Activated T-helper 1 cell treated with anti-CD3 and anti-CD28 coated beads, Interleukin-2, amount 50 U/mL, for 16 hours (primary cell): ENCODE measurements around the gene ARL4D.
"Not testable (repeated sequence)": the region's sequence is repeated elsewhere in the genome, so short reads cannot be mapped to it uniquely, and the experiment has no call there.

Experiments
- DNase-seq, 2 donors: peaks; one replicate each; pipeline ENCODE4 v3.0.0-alpha.2; 2020; ENCODE audit warnings: low read depth in 1 of 2, low spot score in 1 of 2

Gene ARL4D

GRCh38 chr17:43393944-43394482, 4.8 kb upstream of the ARL4D start:
- peak; percentile 72 to 79 for DNase-seq

- not testable (repeated sequence) for DNase-seq
Observed at GRCh38 chr17:43394696-43395095, 4.1 kb upstream of the ARL4D start.

GRCh38 chr17:43395165-43395564, 3.6 kb upstream of the ARL4D start:
- DNase-seq, result no peak

GRCh38 chr17:43396491-43397060, 2.2 kb upstream of the ARL4D start:
- DNase-seq, result no peak

GRCh38 chr17:43399839-43400328, 1.1 kb downstream of the ARL4D start:
- DNase-seq, result no peak

GRCh38 chr17:43400943-43401717, 2.3 kb downstream of the ARL4D start:
- no peak for DNase-seq

GRCh38 chr17:43402078-43402477, 3.3 kb downstream of the ARL4D start:
- DNase-seq, result no peak

- DNase-seq, result no peak
Observed at GRCh38 chr17:43402567-43402966, 3.8 kb downstream of the ARL4D start.

- DNase-seq, result no peak
Observed at GRCh38 chr17:43403846-43404245, 5.1 kb downstream of the ARL4D start.

GRCh38 chr17:43405861-43406260, 7.1 kb downstream of the ARL4D start:
- no peak for DNase-seq

- no peak for DNase-seq
Observed at GRCh38 chr17:43406676-43407645, 8.2 kb downstream of the ARL4D start.

GRCh38 chr17:43409131-43409530, 10.3 kb downstream of the ARL4D start:
- DNase-seq, result no peak

GRCh38 chr17:43410557-43411368, 12.0 kb downstream of the ARL4D start:
- DNase-seq, result no peak

GRCh38 chr17:43411369-43411677, 12.5 kb downstream of the ARL4D start:
- DNase-seq, result no peak

- DNase-seq, result no peak
Observed at GRCh38 chr17:43411749-43412148, 13.0 kb downstream of the ARL4D start.

- DNase-seq, result no peak
Observed at GRCh38 chr17:43412166-43412565, 13.4 kb downstream of the ARL4D start.

GRCh38 chr17:43416998-43417890, 18.5 kb downstream of the ARL4D start:
- no peak for DNase-seq

- DNase-seq, result no peak
Observed at GRCh38 chr17:43418441-43419374, 19.9 kb downstream of the ARL4D start.
